Measurements from ENCODE around the gene FBXW4. TPM values are rescaled to one million over a fixed set of nuclear protein-coding genes. Genes with fewer than 3 reads are reported as not detected.

FBXW4 gene
- total and polyA plus RNA-seq, 12 donors, result 34.4 to 81.7 (median 58.0) TPM

DNA sequence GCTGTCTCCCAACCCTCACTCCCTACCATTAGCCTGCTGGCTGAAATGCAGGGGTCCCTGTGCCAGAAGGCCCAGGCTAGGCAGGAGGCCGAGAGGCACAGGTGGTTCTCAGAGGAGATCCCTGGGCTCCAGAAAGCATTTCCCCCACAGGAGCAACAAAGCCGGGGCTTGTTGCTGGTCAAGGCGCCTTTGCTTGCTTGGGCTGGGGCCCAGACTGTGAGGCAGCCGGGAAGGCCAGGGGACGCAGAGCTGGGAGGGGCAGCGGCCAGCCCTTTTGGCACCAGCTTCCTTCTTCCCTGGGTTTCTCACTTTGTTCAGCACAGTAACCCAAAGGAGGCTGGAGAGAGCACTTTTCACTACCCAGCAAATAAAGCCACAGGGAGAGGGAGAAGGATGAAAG is 48.6 kb downstream of the FBXW4 start:
- 64 to 81% (median 79%) methylated on average over 6 of the region's 6 CpGs for WGBS, 4 donors
- H3K4me1 ChIP-seq (replicated peaks in 1 of 2), result no peaks in the 10 kb centered on the region

GRCh38 chr10:101645659-101646058 is 49.3 kb downstream of the FBXW4 start:
- Histone ChIP-seq H3K36me3 (replicated peaks in 1 of 2) (peaks cover 0 to 9% of the 10 kb centered on the region in 2 donors), H3K4me3 (no peak overlapping the region), H3K4me1 (replicated peaks in 1 of 2) (no peaks in the 10 kb centered on the region), H3K9me3 (replicated peaks in 1 of 3) (no peaks in the 10 kb centered on the region), H3K27ac (no peak overlapping the region), H3K27me3 (no peaks in the 10 kb centered on the region)
- TF ChIP-seq POLR2A (IDR thresholded peaks at IDR 0.05) (no peak), CTCF (IDR thresholded peaks at IDR 0.05) (no peak)
- intact Hi-C loops (cut with DNase I), result no loop called here
- 65 to 96% (median 89%) methylated on average over 1 of the region's 1 CpG for WGBS, 4 donors
- no peak for DNase-seq

More for the DNA sequence above, 48.6 kb downstream of the FBXW4 start:
- TF ChIP-seq POLR2A (IDR thresholded peaks at IDR 0.05) (no peak), CTCF (IDR thresholded peaks at IDR 0.05) (no peak)
- intact Hi-C loops (cut with DNase I), result no loop called here
- H3K27ac ChIP-seq, result no peak overlapping the region
- H3K36me3 ChIP-seq (replicated peaks in 1 of 2), result peaks cover 0 to 9% of the 10 kb centered on the region in 2 donors
- H3K9me3 ChIP-seq (replicated peaks in 1 of 3), result no peaks in the 10 kb centered on the region
- no peaks in the 10 kb centered on the region for H3K27me3 ChIP-seq
- no peak overlapping the region for H3K4me3 ChIP-seq
- DNase-seq, result peak in 3 of 7 donors; percentile 16 to 30 (median 26)

DNA sequence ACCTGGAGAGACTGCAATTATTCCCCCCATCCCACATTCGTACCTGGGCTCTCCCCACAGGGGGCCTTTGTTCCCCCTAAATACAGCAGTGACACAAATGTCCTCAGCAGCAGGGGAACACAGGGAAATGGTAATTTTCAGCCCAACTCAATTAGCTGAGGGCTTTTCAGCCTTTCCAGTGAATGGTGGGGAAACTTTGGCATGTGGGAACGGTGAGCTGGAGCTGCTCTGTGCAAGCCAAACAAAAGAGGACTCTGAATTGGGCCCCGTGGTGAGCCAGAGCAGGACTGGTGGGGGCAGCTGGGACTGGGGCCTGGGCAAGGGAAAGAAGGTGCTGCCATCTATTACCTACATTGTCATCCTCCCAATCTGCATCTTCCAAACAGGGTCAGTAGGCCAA is 51.0 kb downstream of the FBXW4 start:
- Histone ChIP-seq H3K27me3 (no peaks in the 10 kb centered on the region), H3K4me1 (replicated peaks in 1 of 2) (no peaks in the 10 kb centered on the region), H3K9me3 (replicated peaks in 1 of 3) (no peaks in the 10 kb centered on the region), H3K4me3 (no peak overlapping the region), H3K36me3 (replicated peaks in 1 of 2) (peaks cover 0 to 4% of the 10 kb centered on the region in 2 donors), H3K27ac (no peak overlapping the region)
- DNase-seq, result no peak
- WGBS, 4 donors, result 73 to 94% (median 87%) methylated on average over 2 to 3 of the region's 3 CpGs
- no peak for TF ChIP-seq POLR2A (IDR thresholded peaks at IDR 0.05)
- TF ChIP-seq CTCF (IDR thresholded peaks at IDR 0.05), result no peak
- intact Hi-C loops (cut with DNase I), result no loop called here

DNA sequence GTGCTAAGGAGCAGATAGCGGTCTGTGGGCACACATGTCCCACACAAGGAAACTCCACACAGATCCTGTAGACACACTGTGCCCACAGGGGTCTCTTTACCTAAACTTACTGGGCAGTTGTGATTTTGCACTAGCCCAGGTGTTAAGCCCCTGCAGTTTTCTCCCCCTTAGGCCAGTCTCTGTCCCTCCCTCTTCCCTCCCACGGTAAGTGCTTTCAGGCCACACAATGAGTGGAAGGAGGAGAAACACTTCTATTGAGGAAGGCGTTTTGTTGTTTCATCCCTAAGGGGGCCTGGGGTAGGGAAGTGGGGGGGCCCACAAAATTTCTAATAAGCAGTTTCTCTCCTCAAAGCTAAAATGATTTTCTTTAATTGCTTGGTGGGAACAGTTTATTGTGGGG is 51.4 kb downstream of the FBXW4 start:
- no peak overlapping the region for H3K27ac ChIP-seq
- TF ChIP-seq CTCF (IDR thresholded peaks at IDR 0.05) (no peak), POLR2A (IDR thresholded peaks at IDR 0.05) (no peak)
- no peaks in the 10 kb centered on the region for H3K27me3 ChIP-seq
- H3K36me3 ChIP-seq (replicated peaks in 1 of 2), result peaks cover 0 to 4% of the 10 kb centered on the region in 2 donors
- H3K4me3 ChIP-seq, result no peak overlapping the region
- intact Hi-C loops (cut with DNase I), result no loop called here
- no peaks in the 10 kb centered on the region for H3K9me3 ChIP-seq (replicated peaks in 1 of 3)
- WGBS, 4 donors, result 87 to 91% (median 89%) methylated on average over 3 of the region's 3 CpGs
- DNase-seq, result no peak
- H3K4me1 ChIP-seq (replicated peaks in 1 of 2), result no peaks in the 10 kb centered on the region
